Liver (tissue), 3 donors: Measurements from ENCODE around the gene TCFL5.

ENCODE experiments used
- FOXA1 ChIP-seq: IDR thresholded peaks from 2 replicates; pipeline ENCODE4 v1.6.1; 2016; ENCODE audit warnings: antibody characterized with exemption
- JUND ChIP-seq, 2 donors: IDR thresholded peaks; 2 replicates each; pipeline ENCODE4 v1.6.1; 2016; ENCODE audit warnings: antibody characterized with exemption in 2 of 2
- SP1 ChIP-seq: IDR thresholded peaks from 2 replicates; pipeline ENCODE4 v1.6.1; 2018; ENCODE audit warnings: antibody characterized with exemption, mild to moderate bottlenecking
- YY1 ChIP-seq: IDR thresholded peaks from 2 replicates; pipeline ENCODE4 v1.6.1; 2016; ENCODE audit warnings: antibody characterized with exemption, mild to moderate bottlenecking
- TF ChIP-seq, protein P1 (sequence below): fragments of 150-350 bp; IDR thresholded peaks from 2 replicates; pipeline ENCODE4 v1.5.1; 2017; ENCODE audit warnings: improper control_type of control experiment, low read depth, low read length; ENCODE audit not compliant: missing input control
- donor health status: healthy.
- donor health status: healthy.

- TF ChIP-seq, protein P1, sequence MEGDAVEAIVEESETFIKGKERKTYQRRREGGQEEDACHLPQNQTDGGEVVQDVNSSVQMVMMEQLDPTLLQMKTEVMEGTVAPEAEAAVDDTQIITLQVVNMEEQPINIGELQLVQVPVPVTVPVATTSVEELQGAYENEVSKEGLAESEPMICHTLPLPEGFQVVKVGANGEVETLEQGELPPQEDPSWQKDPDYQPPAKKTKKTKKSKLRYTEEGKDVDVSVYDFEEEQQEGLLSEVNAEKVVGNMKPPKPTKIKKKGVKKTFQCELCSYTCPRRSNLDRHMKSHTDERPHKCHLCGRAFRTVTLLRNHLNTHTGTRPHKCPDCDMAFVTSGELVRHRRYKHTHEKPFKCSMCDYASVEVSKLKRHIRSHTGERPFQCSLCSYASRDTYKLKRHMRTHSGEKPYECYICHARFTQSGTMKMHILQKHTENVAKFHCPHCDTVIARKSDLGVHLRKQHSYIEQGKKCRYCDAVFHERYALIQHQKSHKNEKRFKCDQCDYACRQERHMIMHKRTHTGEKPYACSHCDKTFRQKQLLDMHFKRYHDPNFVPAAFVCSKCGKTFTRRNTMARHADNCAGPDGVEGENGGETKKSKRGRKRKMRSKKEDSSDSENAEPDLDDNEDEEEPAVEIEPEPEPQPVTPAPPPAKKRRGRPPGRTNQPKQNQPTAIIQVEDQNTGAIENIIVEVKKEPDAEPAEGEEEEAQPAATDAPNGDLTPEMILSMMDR: no peak
- TF ChIP-seq FOXA1 (no peak), YY1 (peak; percentile 13), SP1 (peak; percentile 26), JUND (IDR thresholded peaks at IDR 0.05) (no peak)
Measured at GRCh38 chr20:62872184-62872847, 10.7 kb upstream of the TCFL5 start.
